Measurements from ENCODE around the gene PIAS4. TPM values are rescaled to one million over a fixed set of nuclear protein-coding genes. Genes with fewer than 3 reads are reported as not detected.
A peak's percentile ranks its signal among the peaks of the same experiment; 100 is the strongest.

PIAS4 gene
- total RNA-seq, 5 donors from 2014 or later (not counting 1 experiment from before 2014, with no cell fraction given) = 21.8 to 42.6 (median 31.4) TPM

GRCh38 chr19:4055209-4055552 lies 47.6 kb downstream of the PIAS4 start:
- H3K27ac Mint-ChIP-seq = no peak overlapping the region
- peaks cover 0 to 70% of the 10 kb centered on the region in 2 experiments for H3K4me1 ChIP-seq (ENCODE audit: control insufficient read depth in 1 of 2, extremely low read depth in 1 of 2, insufficient read depth in 2 of 2, low read length in 2 of 2)
- no peak overlapping the region for H3K4me3 ChIP-seq (ENCODE audit: control insufficient read depth in 1 of 2, extremely low read depth in 1 of 2, low read length in 1 of 2)
- DNase-seq = no peak
- no peak overlapping the region for H3K4me3 Mint-ChIP-seq
- no peak overlapping the region for H3K27ac ChIP-seq (ENCODE audit: low read length)
- H3K9me3 Mint-ChIP-seq = no peaks in the 10 kb centered on the region
- H3K4me1 Mint-ChIP-seq = peaks cover 34 to 47% (median 40%) of the 10 kb centered on the region in 3 donors
- POLR2A ChIA-PET = no interaction called here
- peaks cover 32 to 45% of the 10 kb centered on the region in 2 donors for H3K36me3 ChIP-seq (ENCODE audit: control insufficient read depth in 2 of 2, extremely low read depth in 1 of 2, insufficient read depth in 1 of 2, low read length in 1 of 2)
- CTCF ChIA-PET = no interaction called here
- no peaks in the 10 kb centered on the region for H3K27me3 ChIP-seq (replicated peaks in 1 of 2; ENCODE audit: control insufficient read depth in 2 of 2, extremely low read depth in 1 of 2, insufficient read depth in 2 of 2, low read length in 1 of 2)
- no peaks in the 10 kb centered on the region for H3K9me3 ChIP-seq
- 97% methylated on average over 10 of the region's 20 CpGs for WGBS (ENCODE audit: insufficient coverage)
- no peak for ATAC-seq (replicated peaks in 1 of 4)
- H3K27me3 Mint-ChIP-seq = no peaks in the 10 kb centered on the region
- peaks cover 29% of the 10 kb centered on the region for H3K36me3 Mint-ChIP-seq

DNA sequence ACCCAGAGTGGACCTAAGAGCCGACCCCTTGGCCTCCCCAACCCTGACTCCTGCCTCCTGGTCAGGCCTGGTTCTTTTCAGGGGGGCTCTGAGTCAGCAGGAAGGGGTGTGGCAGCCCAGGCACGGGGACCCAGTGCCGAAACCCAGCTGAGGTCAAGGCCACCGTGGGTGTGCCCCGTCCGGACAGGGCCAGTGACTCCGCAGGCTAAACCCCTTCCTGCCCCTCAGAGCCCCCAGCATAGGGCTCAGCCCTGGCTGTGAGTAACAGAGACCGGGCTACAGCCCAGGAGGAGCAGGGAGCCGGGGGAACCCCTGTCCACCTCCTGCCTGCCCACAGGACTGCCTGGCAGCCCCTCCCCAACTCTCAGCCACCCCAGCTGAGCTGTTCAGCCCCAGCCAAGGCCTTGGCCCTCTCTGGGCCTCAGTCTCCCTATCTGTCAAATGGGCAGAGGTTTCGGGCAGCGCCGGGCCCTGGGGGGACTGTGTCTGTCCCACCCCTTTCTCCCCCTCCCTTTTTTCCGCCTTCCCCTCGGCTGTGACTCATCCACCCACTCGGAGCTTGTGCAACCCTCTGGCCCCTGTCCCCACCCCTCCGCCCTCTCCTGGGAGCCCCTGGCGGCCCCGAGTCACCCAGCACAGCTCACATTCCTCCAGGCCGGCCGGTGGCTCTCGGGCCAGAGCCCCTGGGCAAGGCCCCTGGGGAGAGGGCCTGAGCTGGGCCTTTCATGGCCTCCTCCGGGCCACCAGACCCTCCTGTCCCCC lies 50.6 kb downstream of the PIAS4 start:
- ChIA-PET POLR2A (interaction anchor here in 1 of 2 donors (0.6 kb wide), 1 partner anchor 51 kb away, joined by 7 read pairs; no protein-coding TSS in a partner anchor), CTCF (interaction anchor here in 1 of 2 donors (0.6 kb wide), 1 partner anchor 70 kb away, joined by 3 read pairs; no protein-coding TSS in a partner anchor)
- peaks cover 22 to 38% of the 10 kb centered on the region in 2 donors for H3K36me3 ChIP-seq (ENCODE audit: control insufficient read depth in 2 of 2, extremely low read depth in 1 of 2, insufficient read depth in 1 of 2, low read length in 1 of 2)
- no peaks in the 10 kb centered on the region for H3K27me3 Mint-ChIP-seq
- peak overlapping the region; percentile 63 to 73 for H3K27ac Mint-ChIP-seq
- peak in 3 of 4 experiments; percentile 17 to 33 (median 19) for ATAC-seq (replicated peaks in 1 of 4)
- peaks cover 22 to 55% (median 43%) of the 10 kb centered on the region in 3 donors for H3K4me1 Mint-ChIP-seq
- H3K9me3 ChIP-seq = no peaks in the 10 kb centered on the region
- peaks cover 0 to 77% of the 10 kb centered on the region in 2 experiments for H3K4me1 ChIP-seq (ENCODE audit: control insufficient read depth in 1 of 2, extremely low read depth in 1 of 2, insufficient read depth in 2 of 2, low read length in 2 of 2)
- peak overlapping the region in 2 of 3 donors; percentile 22 to 28 for H3K4me3 Mint-ChIP-seq
- H3K36me3 Mint-ChIP-seq = peaks cover 13% of the 10 kb centered on the region
- WGBS (ENCODE audit: insufficient coverage) = 47% methylated on average over 15 of the region's 22 CpGs
- peak in 18 of 35 experiments; percentile 14 to 53 (median 43) for DNase-seq
- no peaks in the 10 kb centered on the region for H3K27me3 ChIP-seq (replicated peaks in 1 of 2; ENCODE audit: control insufficient read depth in 2 of 2, extremely low read depth in 1 of 2, insufficient read depth in 2 of 2, low read length in 1 of 2)
- H3K27ac ChIP-seq (ENCODE audit: low read length) = peak overlapping the region; percentile 92
- H3K9me3 Mint-ChIP-seq = no peaks in the 10 kb centered on the region
- H3K4me3 ChIP-seq (ENCODE audit: control insufficient read depth in 1 of 2, extremely low read depth in 1 of 2, low read length in 1 of 2) = no peak overlapping the region

- H3K27me3 Mint-ChIP-seq = no peaks in the 10 kb centered on the region
- H3K27ac Mint-ChIP-seq = peak overlapping the region; percentile 36 to 39
- H3K9me3 Mint-ChIP-seq = no peaks in the 10 kb centered on the region
- no peaks in the 10 kb centered on the region for H3K27me3 ChIP-seq (replicated peaks in 1 of 2; ENCODE audit: control insufficient read depth in 2 of 2, extremely low read depth in 1 of 2, insufficient read depth in 2 of 2, low read length in 1 of 2)
- peak overlapping the region in 1 of 2 donors; percentile 30 for H3K4me3 ChIP-seq (ENCODE audit: control insufficient read depth in 1 of 2, extremely low read depth in 1 of 2, low read length in 1 of 2)
- H3K4me1 ChIP-seq (ENCODE audit: control insufficient read depth in 1 of 2, extremely low read depth in 1 of 2, insufficient read depth in 2 of 2, low read length in 2 of 2) = peaks cover 0 to 77% of the 10 kb centered on the region in 2 experiments
- ChIA-PET CTCF (interaction anchor here (0.6 kb wide), 2 partner anchors 50 to 71 kb away, joined by 3 read pairs; no protein-coding TSS in a partner anchor), POLR2A (interaction anchor here in 1 of 2 donors (0.6 kb wide), 1 partner anchor 51 kb away, joined by 7 read pairs; no protein-coding TSS in a partner anchor)
- DNase-seq (no peak), ATAC-seq (replicated peaks in 1 of 4) (no peak)
- no peaks in the 10 kb centered on the region for H3K9me3 ChIP-seq
- peaks cover 5% of the 10 kb centered on the region for H3K36me3 Mint-ChIP-seq
- H3K27ac ChIP-seq (ENCODE audit: low read length) = peak overlapping the region; percentile 92
- peaks cover 17 to 36% of the 10 kb centered on the region in 2 donors for H3K36me3 ChIP-seq (ENCODE audit: control insufficient read depth in 2 of 2, extremely low read depth in 1 of 2, insufficient read depth in 1 of 2, low read length in 1 of 2)
- peak overlapping the region in 1 of 3 donors; percentile 17 for H3K4me3 Mint-ChIP-seq
- H3K4me1 Mint-ChIP-seq = peaks cover 14 to 56% (median 43%) of the 10 kb centered on the region in 3 donors
- WGBS (ENCODE audit: insufficient coverage) = 85% methylated on average over 11 of the region's 30 CpGs
Measured at GRCh38 chr19:4058693-4059452, 51.3 kb downstream of the PIAS4 start.

GRCh38 chr19:4059453-4059871 lies 51.9 kb downstream of the PIAS4 start:
- peak overlapping the region in 1 of 2 donors; percentile 30 for H3K4me3 ChIP-seq (ENCODE audit: control insufficient read depth in 1 of 2, extremely low read depth in 1 of 2, low read length in 1 of 2)
- 61% methylated on average over 9 of the region's 19 CpGs for WGBS (ENCODE audit: insufficient coverage)
- DNase-seq = peak in 1 of 35 experiments; percentile 40
- peak overlapping the region in 1 of 3 donors; percentile 17 for H3K4me3 Mint-ChIP-seq
- CTCF ChIA-PET = interaction anchor here in 1 of 2 donors (0.6 kb wide), 1 partner anchor 51 kb away, joined by 3 read pairs; no protein-coding TSS in a partner anchor
- H3K27ac ChIP-seq (ENCODE audit: low read length) = peak overlapping the region; percentile 92
- H3K27ac Mint-ChIP-seq = peak overlapping the region; percentile 36 to 64
- POLR2A ChIA-PET = no interaction called here
- H3K27me3 Mint-ChIP-seq = no peaks in the 10 kb centered on the region
- no peak for ATAC-seq (replicated peaks in 1 of 4)
- H3K4me1 ChIP-seq (ENCODE audit: control insufficient read depth in 1 of 2, extremely low read depth in 1 of 2, insufficient read depth in 2 of 2, low read length in 2 of 2) = peaks cover 0 to 81% of the 10 kb centered on the region in 2 experiments
- H3K27me3 ChIP-seq (replicated peaks in 1 of 2; ENCODE audit: control insufficient read depth in 2 of 2, extremely low read depth in 1 of 2, insufficient read depth in 2 of 2, low read length in 1 of 2) = no peaks in the 10 kb centered on the region
- H3K9me3 ChIP-seq = no peaks in the 10 kb centered on the region
- H3K4me1 Mint-ChIP-seq = peaks cover 13 to 57% (median 43%) of the 10 kb centered on the region in 3 donors
- no peaks in the 10 kb centered on the region for H3K9me3 Mint-ChIP-seq
- peaks cover 5% of the 10 kb centered on the region for H3K36me3 Mint-ChIP-seq
- peaks cover 14 to 35% of the 10 kb centered on the region in 2 donors for H3K36me3 ChIP-seq (ENCODE audit: control insufficient read depth in 2 of 2, extremely low read depth in 1 of 2, insufficient read depth in 1 of 2, low read length in 1 of 2)

DNA sequence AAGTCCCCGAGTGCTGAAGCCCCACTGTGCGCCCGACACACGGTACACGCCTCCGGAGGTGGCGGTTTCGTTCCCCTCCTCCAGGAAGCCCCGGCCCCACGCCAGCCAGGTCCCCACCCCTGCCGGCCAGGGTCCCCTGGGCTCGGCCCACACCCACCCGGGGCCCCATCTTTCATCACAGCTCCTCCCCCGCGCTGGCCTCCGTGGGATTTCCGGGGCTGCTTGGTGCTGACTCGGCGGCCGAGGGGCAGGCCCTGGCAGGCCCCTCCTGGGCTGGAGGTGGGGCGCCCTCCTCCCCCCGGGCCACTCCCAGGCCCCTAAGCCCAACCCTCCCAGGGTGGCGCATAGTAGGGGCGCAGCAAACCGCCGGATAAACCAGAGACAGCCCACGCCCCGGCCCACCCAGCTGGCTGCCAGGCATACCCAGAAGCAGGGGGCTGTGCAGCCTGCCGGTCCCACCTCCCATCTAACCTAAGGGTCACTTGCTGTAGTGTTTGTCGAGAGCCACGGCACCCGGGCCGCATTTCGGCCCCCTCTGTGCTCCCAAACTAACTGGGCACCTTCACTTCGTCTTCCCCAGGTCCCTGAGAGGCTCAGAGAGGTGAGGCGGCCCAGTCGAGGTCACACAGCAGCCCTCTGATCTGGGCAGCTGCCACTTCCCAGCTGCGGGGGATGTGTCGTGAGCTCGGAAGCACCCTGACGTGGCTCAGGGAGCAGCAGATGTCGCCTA lies 52.5 kb downstream of the PIAS4 start:
- CTCF ChIA-PET = no interaction called here

More for the DNA sequence above, 52.5 kb downstream of the PIAS4 start:
- H3K4me3 Mint-ChIP-seq = peak overlapping the region; percentile 56 to 71 (median 59)
- 49% methylated on average over 28 of the region's 42 CpGs for WGBS (ENCODE audit: insufficient coverage)
- Histone ChIP-seq H3K4me1 (ENCODE audit: control insufficient read depth in 1 of 2, extremely low read depth in 1 of 2, insufficient read depth in 2 of 2, low read length in 2 of 2) (peaks cover 0 to 81% of the 10 kb centered on the region in 2 experiments), H3K9me3 (no peaks in the 10 kb centered on the region), H3K27ac (ENCODE audit: low read length) (peak overlapping the region; percentile 92), H3K36me3 (ENCODE audit: control insufficient read depth in 2 of 2, extremely low read depth in 1 of 2, insufficient read depth in 1 of 2, low read length in 1 of 2) (peaks cover 9 to 29% of the 10 kb centered on the region in 2 donors), H3K4me3 (ENCODE audit: control insufficient read depth in 1 of 2, extremely low read depth in 1 of 2, low read length in 1 of 2) (peak overlapping the region in 1 of 2 donors; percentile 36), H3K27me3 (replicated peaks in 1 of 2; ENCODE audit: control insufficient read depth in 2 of 2, extremely low read depth in 1 of 2, insufficient read depth in 2 of 2, low read length in 1 of 2) (no peaks in the 10 kb centered on the region)
- H3K4me1 Mint-ChIP-seq = peaks cover 13 to 57% (median 43%) of the 10 kb centered on the region in 3 donors
- H3K27ac Mint-ChIP-seq = peak overlapping the region; percentile 85 to 88
- ATAC-seq (replicated peaks in 1 of 4) (peak; percentile 20 to 51 (median 48)), DNase-seq (peak in 33 of 35 experiments; percentile 36 to 80 (median 52))
- H3K9me3 Mint-ChIP-seq = no peaks in the 10 kb centered on the region
- H3K36me3 Mint-ChIP-seq = peaks cover 5% of the 10 kb centered on the region
- no peaks in the 10 kb centered on the region for H3K27me3 Mint-ChIP-seq
- POLR2A ChIA-PET = no interaction called here

All from T-cell (primary cell).